Measurements from ENCODE around the gene MFRP.
"Not testable (repeated sequence)": the region's sequence is repeated elsewhere in the genome, so short reads cannot be mapped to it uniquely, and the experiment has no call there.

The MFRP gene

GRCh38 chr11:119346605-119347004 lies at the start of gene MFRP:
TSS of gene MFRP (minus strand) at chr11:119346705. CDS start at chr11:119346513, 192 bp downstream.
- DNase-seq: no peak

- DNase-seq: no peak
Measured at GRCh38 chr11:119391275-119391674, 44.8 kb upstream of the MFRP start.

DNA sequence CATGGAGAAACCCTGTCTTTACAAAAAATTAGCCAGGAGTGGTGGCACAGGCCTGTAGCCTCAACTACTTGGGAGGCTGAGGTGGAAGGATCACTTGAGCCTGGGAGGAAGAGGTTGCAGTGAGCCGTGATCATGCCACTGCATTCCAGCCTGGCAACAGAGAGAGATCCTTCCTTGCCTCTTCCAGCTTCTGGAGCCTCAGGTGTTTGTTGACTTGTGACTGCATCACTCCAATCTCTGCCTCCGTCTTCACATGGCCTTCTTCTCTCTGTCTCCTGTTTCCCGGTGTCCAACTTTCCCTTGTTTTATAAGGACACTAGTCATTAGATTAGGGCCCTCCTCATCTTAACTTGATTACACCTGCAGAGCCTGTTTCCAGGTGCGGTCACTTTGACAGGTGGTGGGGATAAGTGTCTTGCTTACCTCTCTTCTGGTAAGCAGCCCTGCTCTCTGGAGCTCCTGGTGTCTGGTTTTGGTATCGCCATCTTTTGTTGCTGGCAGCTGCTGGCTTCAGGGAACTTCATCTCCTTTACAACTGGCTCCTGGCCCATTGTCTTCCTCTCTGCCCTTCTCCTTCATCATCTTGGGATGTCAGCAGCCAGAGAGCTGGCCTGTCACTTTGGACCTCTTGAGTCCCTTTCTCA lies 43.2 kb upstream of the MFRP start:
- no peak for DNase-seq

DNA sequence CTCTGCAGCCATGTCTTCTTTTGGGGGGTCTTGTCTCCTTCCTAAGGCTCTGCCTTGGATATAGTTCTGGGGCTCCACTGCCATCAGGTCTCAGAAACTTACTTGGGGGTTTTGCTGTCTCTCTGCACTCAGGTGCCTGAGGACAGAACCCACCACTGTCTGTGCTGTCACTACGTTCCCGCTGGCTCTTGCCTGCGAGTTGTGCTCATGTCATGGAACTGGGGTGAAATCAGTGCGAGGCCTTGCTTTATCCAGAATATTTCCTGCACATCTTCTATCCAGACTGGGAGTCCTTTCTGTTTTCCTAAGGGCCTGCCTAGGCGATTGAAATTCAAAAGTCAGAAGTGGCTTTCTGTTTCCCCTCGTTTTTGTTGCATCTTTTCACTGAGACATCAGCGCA lies 41.6 kb upstream of the MFRP start:
- DNase-seq: no peak

- no peak for DNase-seq
Measured at GRCh38 chr11:119384332-119384731, 37.8 kb upstream of the MFRP start.

DNA sequence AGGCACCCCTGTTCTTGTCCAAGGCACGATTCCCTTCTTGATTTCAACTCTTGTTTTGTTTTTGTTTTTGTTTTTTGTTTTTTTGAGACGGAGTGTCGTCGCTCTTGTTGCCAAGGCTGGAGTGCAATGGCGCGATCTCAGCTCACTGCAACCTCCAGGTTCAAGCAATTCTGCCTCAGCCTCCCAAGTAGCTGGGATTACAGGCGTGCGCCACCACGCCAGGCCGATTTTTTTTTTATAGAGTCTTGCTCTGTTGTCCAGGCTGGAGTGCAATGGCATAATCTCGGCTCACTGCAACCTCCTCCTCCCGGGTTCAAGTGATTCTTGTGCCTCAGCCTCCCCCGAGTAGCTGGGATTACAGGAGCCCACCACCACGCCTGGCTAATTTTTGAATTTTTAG lies 36.0 kb upstream of the MFRP start:
- DNase-seq: not testable (repeated sequence)

DNA sequence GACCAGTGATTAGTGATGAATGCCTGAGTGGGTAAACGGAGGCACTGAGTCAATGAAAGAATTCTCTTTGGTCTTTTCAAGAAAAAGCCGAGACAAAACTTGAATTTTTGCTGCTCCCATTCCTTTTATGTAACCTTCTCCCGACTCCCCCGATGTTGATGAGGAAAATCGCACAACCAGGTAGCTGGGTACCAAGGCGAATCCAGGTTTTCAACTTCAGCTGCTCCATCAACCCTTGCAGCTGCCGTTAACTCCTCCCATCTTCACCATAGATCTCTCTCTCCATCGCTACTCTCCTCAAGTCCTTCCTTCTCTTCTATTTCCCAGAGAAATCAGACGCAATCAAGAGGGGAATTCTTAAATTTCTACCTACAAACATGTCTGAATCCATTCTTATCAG lies 35.6 kb upstream of the MFRP start:
- no peak for DNase-seq

- peak; percentile 98 for DNase-seq
Measured at GRCh38 chr11:119381181-119381988, 34.9 kb upstream of the MFRP start, which contains the start of gene USP2. TSS of gene USP2 (minus strand) at chr11:119381690. CDS start at chr11:119373480, 8,210 bp downstream.

- peak; percentile 55 for DNase-seq
Measured at GRCh38 chr11:119380827-119381180, 34.3 kb upstream of the MFRP start.

DNA sequence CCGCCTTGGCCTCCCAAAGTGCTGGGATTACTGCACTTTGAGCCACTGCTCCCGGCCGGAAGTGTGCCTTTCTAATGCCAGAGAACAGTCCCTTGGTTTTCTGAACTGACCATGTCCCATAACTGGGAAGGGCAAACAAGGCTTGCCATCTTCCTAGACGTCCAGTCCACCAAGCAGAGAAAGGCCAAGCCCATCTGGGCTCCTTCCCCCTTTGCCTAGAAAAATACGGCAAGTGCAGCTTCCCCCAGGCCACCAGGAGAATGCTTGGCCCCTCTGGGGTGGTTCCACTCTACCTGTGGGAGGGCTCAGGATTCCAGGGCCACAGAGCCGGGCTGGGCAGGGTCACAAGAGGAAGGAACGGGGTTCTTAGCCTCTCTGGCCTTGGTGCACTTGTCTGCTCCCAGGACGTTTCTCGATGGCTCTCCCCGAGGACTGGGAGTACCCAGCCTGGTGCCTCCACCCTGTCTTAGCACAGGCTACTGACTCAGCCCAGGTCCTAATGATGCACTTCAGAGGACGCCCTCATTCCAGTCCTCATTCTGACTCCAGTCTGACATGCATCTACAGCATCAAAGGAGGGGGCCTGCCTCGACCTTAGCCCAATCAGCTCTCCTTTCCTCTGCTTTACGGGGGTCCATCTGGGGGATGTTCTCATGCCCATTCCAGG lies 33.8 kb upstream of the MFRP start:
- DNase-seq: peak; percentile 55

- peak; percentile 57 for DNase-seq
Measured at GRCh38 chr11:119378851-119379465, 32.5 kb upstream of the MFRP start.

GRCh38 chr11:119377961-119378667 lies 31.6 kb upstream of the MFRP start:
- peak; percentile 45 for DNase-seq

GRCh38 chr11:119377112-119377901 lies 30.8 kb upstream of the MFRP start:
- DNase-seq: peak; percentile 46

GRCh38 chr11:119376197-119376847 lies 29.8 kb upstream of the MFRP start:
- DNase-seq: no peak

GRCh38 chr11:119375337-119376196 lies 29.1 kb upstream of the MFRP start:
- peak; percentile 52 for DNase-seq

- DNase-seq: no peak
Measured at GRCh38 chr11:119374632-119375336, 28.3 kb upstream of the MFRP start.

DNA sequence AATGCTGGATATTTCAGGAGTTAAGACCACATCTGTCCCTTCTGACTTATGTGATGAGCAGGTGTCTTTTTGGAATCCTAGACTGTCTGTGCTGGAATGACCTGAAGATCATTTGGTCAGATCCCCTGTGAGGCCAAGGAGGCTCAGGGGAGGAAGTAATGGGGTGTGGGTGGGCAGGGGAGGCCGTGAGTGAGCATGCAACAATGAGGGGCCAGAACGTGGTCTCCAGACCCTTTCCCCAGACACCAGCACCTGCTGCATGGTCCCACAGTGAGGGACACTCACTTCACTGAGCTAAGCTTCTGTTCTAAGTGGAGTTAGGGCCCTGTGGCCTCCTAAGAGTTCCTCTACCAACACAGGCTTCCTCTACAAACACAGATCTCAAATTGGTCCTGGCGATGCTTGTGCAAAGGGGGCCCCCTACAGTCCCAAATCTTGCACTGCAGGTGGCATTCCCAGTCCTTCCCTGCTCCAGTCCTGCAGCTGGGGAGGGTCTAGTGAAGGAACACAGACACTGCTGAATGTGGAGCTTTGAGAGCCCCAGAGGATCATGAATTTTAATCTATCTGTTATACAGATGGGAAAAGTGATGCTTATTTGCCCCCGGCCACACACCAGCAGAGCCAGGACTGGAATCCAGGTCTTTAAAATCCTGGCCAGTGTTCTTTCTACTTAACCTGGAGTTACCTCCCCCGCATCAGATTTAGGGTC lies 27.6 kb upstream of the MFRP start:
- peak; percentile 94 for DNase-seq

GRCh38 chr11:119373059-119373920 lies 26.8 kb upstream of the MFRP start:
- DNase-seq: no peak
